KOPT-K1 (cell line): ENCODE measurements around the gene CBX7.

ENCODE experiments used
- H3K27ac ChIP-seq: fragments of 200-600 bp; sonication (generic); 2 replicates; pipeline ENCODE4 v1.5.1; 2016; ENCODE audit warnings: antibody characterized with exemption, mild to moderate bottlenecking, low read depth, low read length; ENCODE audit not compliant: poor library complexity, severe bottlenecking
- H3K36me3 ChIP-seq: fragments of 200-600 bp; sonication (generic); 2 replicates; pipeline ENCODE4 v1.5.1; 2017; ENCODE audit warnings: antibody characterized with exemption, mild to moderate bottlenecking, low read length, moderate library complexity; ENCODE audit not compliant: insufficient read depth
- H3K9me3 ChIP-seq: fragments of 200-600 bp; sonication (generic); 2 replicates; pipeline ENCODE4 v1.5.1; 2017; ENCODE audit warnings: antibody characterized with exemption, low read length, mild to moderate bottlenecking; ENCODE audit not compliant: insufficient read depth, poor library complexity, severe bottlenecking

Gene CBX7

GRCh38 chr22:39083212-39084165 lies 69.0 kb downstream of the CBX7 start:
- Histone ChIP-seq H3K9me3 (no peaks in the 10 kb centered on the region), H3K27ac (peak overlapping the region; percentile 46), H3K36me3 (peaks cover 47% of the 10 kb centered on the region; the same call in 1 of the 2 replicates)

GRCh38 chr22:39081598-39081997 lies 70.9 kb downstream of the CBX7 start:
- Histone ChIP-seq H3K9me3 (no peaks in the 10 kb centered on the region), H3K27ac (peak overlapping the region; percentile 52), H3K36me3 (peaks cover 47% of the 10 kb centered on the region; the same call in 1 of the 2 replicates)

- Histone ChIP-seq H3K9me3 (no peaks in the 10 kb centered on the region), H3K36me3 (peaks cover 47% of the 10 kb centered on the region; the same call in 1 of the 2 replicates), H3K27ac (peak overlapping the region; percentile 52)
Observed at GRCh38 chr22:39081016-39081415, 71.5 kb downstream of the CBX7 start.
